ENCODE measurements around the gene GIT1. TPM values are rescaled to one million over a fixed set of nuclear protein-coding genes. Genes with fewer than 3 reads are reported as not detected.
A peak's percentile ranks its signal among the peaks of the same experiment; 100 is the strongest.

Gene GIT1
- total and polyA plus RNA-seq, 2 of the 13 experiments (the other 11 are each of a cell fraction or from before 2014, with no cell fraction given): 14.2 to 30.8 TPM

DNA sequence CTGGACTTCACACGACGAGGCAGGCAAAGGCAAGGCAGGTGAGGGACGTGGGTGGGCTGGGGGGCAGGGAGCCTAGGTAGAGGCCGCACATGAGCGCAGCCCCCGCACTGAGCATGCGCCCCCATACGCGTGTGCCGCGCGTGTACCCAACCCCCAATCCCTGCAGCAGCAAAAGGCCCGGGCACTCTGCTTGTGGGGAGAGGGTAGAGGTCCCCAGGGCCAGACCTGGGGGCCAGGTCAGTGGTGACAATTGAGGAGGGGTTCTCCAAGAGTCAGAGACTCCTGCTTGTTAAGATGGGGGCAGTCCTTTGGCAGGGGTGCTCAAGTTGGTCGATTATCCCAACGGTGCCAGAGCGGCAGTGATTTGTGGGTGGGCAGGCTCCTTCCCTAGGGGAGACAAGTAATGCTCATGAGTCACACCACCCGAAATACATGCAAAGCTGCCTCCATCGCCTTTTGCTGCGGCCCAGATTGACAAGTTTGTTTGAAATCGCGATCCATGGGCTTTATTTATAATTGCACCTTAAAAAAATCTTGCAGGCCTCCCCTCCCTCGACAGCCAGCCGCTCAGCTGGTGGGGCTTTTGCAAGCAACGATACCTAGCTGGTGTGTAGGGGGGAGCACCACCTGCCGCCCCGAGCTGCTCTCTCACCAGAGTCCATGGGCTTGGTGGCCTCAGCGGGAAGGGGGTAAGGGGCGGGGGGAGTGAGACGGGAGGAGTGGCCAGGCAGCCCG lies 1.1 kb upstream of the GIT1 start (continued):
- no peak for TF ChIP-seq RXRB (CRISPR knock-in tag; IDR thresholded peaks at IDR 0.05; ENCODE audit: borderline replicate concordance)
- TF ChIP-seq ZNF703 (CRISPR knock-in tag; IDR thresholded peaks at IDR 0.05; ENCODE audit: borderline replicate concordance): no peak; the same call in 1 of the 2 replicates
- TF ChIP-seq, protein P1, sequence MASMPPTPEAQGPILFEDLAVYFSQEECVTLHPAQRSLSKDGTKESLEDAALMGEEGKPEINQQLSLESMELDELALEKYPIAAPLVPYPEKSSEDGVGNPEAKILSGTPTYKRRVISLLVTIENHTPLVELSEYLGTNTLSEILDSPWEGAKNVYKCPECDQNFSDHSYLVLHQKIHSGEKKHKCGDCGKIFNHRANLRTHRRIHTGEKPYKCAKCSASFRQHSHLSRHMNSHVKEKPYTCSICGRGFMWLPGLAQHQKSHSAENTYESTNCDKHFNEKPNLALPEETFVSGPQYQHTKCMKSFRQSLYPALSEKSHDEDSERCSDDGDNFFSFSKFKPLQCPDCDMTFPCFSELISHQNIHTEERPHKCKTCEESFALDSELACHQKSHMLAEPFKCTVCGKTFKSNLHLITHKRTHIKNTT (CRISPR knock-in tag; IDR thresholded peaks at IDR 0.05): no peak
- TF ChIP-seq, protein P2, sequence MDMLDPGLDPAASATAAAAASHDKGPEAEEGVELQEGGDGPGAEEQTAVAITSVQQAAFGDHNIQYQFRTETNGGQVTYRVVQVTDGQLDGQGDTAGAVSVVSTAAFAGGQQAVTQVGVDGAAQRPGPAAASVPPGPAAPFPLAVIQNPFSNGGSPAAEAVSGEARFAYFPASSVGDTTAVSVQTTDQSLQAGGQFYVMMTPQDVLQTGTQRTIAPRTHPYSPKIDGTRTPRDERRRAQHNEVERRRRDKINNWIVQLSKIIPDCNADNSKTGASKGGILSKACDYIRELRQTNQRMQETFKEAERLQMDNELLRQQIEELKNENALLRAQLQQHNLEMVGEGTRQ (IDR thresholded peaks at IDR 0.05; ENCODE audit: low read depth, low read length): no peak
- TF ChIP-seq, protein P2 (CRISPR knock-in tag; IDR thresholded peaks at IDR 0.05; ENCODE audit: borderline replicate concordance): 0 out of 2 replicates have a peak, but pooled peaks have one; percentile 39
- TF ChIP-seq PITX1 (CRISPR knock-in tag; IDR thresholded peaks at IDR 0.05): no peak
- no peak for TF ChIP-seq SIX4 (CRISPR knock-in tag; IDR thresholded peaks at IDR 0.05)
- TF ChIP-seq, protein P3, sequence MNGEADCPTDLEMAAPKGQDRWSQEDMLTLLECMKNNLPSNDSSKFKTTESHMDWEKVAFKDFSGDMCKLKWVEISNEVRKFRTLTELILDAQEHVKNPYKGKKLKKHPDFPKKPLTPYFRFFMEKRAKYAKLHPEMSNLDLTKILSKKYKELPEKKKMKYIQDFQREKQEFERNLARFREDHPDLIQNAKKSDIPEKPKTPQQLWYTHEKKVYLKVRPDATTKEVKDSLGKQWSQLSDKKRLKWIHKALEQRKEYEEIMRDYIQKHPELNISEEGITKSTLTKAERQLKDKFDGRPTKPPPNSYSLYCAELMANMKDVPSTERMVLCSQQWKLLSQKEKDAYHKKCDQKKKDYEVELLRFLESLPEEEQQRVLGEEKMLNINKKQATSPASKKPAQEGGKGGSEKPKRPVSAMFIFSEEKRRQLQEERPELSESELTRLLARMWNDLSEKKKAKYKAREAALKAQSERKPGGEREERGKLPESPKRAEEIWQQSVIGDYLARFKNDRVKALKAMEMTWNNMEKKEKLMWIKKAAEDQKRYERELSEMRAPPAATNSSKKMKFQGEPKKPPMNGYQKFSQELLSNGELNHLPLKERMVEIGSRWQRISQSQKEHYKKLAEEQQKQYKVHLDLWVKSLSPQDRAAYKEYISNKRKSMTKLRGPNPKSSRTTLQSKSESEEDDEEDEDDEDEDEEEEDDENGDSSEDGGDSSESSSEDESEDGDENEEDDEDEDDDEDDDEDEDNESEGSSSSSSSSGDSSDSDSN (CRISPR knock-in tag; IDR thresholded peaks at IDR 0.05): no peak
- no peak for TF ChIP-seq RNF2 (conservative IDR thresholded peaks at IDR 0.05; ENCODE audit: low read depth)
- TF ChIP-seq, protein P4, sequence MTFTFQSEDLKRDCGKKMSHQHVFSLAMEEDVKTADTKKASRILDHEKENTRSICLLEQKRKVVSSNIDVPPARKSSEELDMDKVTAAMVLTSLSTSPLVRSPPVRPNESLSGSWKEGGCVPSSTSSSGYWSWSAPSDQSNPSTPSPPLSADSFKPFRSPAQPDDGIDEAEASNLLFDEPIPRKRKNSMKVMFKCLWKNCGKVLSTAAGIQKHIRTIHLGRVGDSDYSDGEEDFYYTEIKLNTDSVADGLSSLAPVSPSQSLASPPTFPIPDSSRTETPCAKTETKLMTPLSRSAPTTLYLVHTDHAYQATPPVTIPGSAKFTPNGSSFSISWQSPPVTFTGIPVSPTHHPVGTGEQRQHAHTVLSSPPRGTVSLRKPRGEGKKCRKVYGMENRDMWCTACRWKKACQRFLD (CRISPR knock-in tag; IDR thresholded peaks at IDR 0.05; ENCODE audit: borderline replicate concordance): no peak
- TF ChIP-seq FOXA3 (CRISPR knock-in tag; IDR thresholded peaks at IDR 0.05): 0 out of 2 replicates have a peak, but pooled peaks have one; percentile 2
- no peak for TF ChIP-seq ZNF17 (CRISPR knock-in tag; IDR thresholded peaks at IDR 0.05)
- TF ChIP-seq, protein P5, sequence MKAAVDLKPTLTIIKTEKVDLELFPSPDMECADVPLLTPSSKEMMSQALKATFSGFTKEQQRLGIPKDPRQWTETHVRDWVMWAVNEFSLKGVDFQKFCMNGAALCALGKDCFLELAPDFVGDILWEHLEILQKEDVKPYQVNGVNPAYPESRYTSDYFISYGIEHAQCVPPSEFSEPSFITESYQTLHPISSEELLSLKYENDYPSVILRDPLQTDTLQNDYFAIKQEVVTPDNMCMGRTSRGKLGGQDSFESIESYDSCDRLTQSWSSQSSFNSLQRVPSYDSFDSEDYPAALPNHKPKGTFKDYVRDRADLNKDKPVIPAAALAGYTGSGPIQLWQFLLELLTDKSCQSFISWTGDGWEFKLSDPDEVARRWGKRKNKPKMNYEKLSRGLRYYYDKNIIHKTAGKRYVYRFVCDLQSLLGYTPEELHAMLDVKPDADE (CRISPR knock-in tag; IDR thresholded peaks at IDR 0.05): 0 out of 2 replicates have a peak, but pooled peaks have one; percentile 4
- TF ChIP-seq, protein P6, sequence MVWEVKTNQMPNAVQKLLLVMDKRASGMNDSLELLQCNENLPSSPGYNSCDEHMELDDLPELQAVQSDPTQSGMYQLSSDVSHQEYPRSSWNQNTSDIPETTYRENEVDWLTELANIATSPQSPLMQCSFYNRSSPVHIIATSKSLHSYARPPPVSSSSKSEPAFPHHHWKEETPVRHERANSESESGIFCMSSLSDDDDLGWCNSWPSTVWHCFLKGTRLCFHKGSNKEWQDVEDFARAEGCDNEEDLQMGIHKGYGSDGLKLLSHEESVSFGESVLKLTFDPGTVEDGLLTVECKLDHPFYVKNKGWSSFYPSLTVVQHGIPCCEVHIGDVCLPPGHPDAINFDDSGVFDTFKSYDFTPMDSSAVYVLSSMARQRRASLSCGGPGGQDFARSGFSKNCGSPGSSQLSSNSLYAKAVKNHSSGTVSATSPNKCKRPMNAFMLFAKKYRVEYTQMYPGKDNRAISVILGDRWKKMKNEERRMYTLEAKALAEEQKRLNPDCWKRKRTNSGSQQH (CRISPR knock-in tag; IDR thresholded peaks at IDR 0.05; ENCODE audit: low read depth): no peak
- TF ChIP-seq NFE2L1 (CRISPR knock-in tag; IDR thresholded peaks at IDR 0.05; ENCODE audit: borderline replicate concordance): no peak
- TF ChIP-seq CCDC6 (CRISPR knock-in tag; IDR thresholded peaks at IDR 0.05): no peak; the same call in 1 of the 2 replicates
- no peak for TF ChIP-seq REXO4 (CRISPR knock-in tag; IDR thresholded peaks at IDR 0.05; ENCODE audit: borderline replicate concordance)
- TF ChIP-seq, protein P7, sequence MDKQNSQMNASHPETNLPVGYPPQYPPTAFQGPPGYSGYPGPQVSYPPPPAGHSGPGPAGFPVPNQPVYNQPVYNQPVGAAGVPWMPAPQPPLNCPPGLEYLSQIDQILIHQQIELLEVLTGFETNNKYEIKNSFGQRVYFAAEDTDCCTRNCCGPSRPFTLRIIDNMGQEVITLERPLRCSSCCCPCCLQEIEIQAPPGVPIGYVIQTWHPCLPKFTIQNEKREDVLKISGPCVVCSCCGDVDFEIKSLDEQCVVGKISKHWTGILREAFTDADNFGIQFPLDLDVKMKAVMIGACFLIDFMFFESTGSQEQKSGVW (CRISPR knock-in tag; IDR thresholded peaks at IDR 0.05; ENCODE audit: borderline replicate concordance): no peak
